Hepatocyte (in vitro differentiated cells): ENCODE measurements around the gene ZNRF3. TPM values are rescaled to one million over a fixed set of nuclear protein-coding genes. Genes with fewer than 3 reads are reported as not detected.

ENCODE experiments used
- DNase-seq: peaks from one replicate; pipeline ENCODE4 v3.0.0-alpha.2; 2016; ENCODE audit warnings: low spot score
- H2AFZ ChIP-seq: fragments of 200-600 bp; sonication (generic); 2 replicates; pipeline ENCODE4 v1.6.0; 2016; ENCODE audit warnings: antibody characterized with exemption, mild to moderate bottlenecking
- H3K27ac ChIP-seq: fragments of 200-600 bp; sonication (generic); 2 replicates; pipeline ENCODE4 v1.5.1; 2016; ENCODE audit warnings: mild to moderate bottlenecking
- H3K27me3 ChIP-seq: fragments of 200-600 bp; sonication (generic); 2 replicates; pipeline ENCODE4 v1.6.1; 2016
- H3K36me3 ChIP-seq: fragments of 200-600 bp; sonication (generic); replicated peaks from 2 replicates; pipeline ENCODE4 v1.5.1; 2016; ENCODE audit warnings: low read depth; ENCODE audit not compliant: insufficient read depth
- H3K4me1 ChIP-seq: fragments of 200-600 bp; sonication (generic); 2 replicates; pipeline ENCODE4 v1.5.1; 2016; ENCODE audit warnings: mild to moderate bottlenecking, moderate library complexity; ENCODE audit not compliant: insufficient read depth
- H3K4me2 ChIP-seq: fragments of 200-600 bp; sonication (generic); 2 replicates; pipeline ENCODE4 v1.6.0; 2016
- H3K4me3 ChIP-seq: fragments of 200-600 bp; sonication (generic); 2 replicates; pipeline ENCODE4 v1.5.1; 2016; ENCODE audit warnings: mild to moderate bottlenecking
- H3K79me2 ChIP-seq: fragments of 200-600 bp; sonication (generic); 2 replicates; pipeline ENCODE4 v1.6.0; 2017; ENCODE audit warnings: mild to moderate bottlenecking
- H3K9me2 ChIP-seq: fragments of 200-600 bp; sonication (generic); replicated peaks from 2 replicates; pipeline ENCODE4 v1.6.0; 2017; ENCODE audit warnings: mild to moderate bottlenecking; ENCODE audit not compliant: insufficient read depth
- H3K9me3 ChIP-seq: fragments of 200-600 bp; sonication (generic); 2 replicates; pipeline ENCODE4 v1.5.1; 2016; ENCODE audit warnings: low read depth, mild to moderate bottlenecking
- H4K20me1 ChIP-seq: fragments of 200-600 bp; sonication (generic); 2 replicates; pipeline ENCODE4 v1.6.0; 2016; ENCODE audit warnings: mild to moderate bottlenecking; ENCODE audit not compliant: insufficient read depth, poor library complexity, severe bottlenecking
- EZH2 ChIP-seq: fragments of 200-600 bp; sonication (generic); IDR thresholded peaks from 2 replicates; pipeline ENCODE4 v1.6.1; 2016; ENCODE audit warnings: antibody characterized with exemption, mild to moderate bottlenecking, borderline replicate concordance
- EZH2phosphoT487 ChIP-seq: fragments of 200-600 bp; sonication (generic); IDR thresholded peaks from one replicate; pipeline ENCODE4 v1.6.1; 2018; ENCODE audit warnings: antibody characterized with exemption, mild to moderate bottlenecking, low read depth, moderate library complexity; ENCODE audit not compliant: unreplicated experiment, severe bottlenecking
- WGBS: methylation state at CpG from one replicate; pipeline ENCODE4 v1.1.6; 2016; ENCODE audit warnings: low lambda C conversion rate; ENCODE audit errors: missing lambda C conversion rate; 5-methylcytosine and 5-hydroxymethylcytosine counted together
- polyA plus RNA-seq: library from polyadenylated mRNA; unstranded; fragments of >200 nt; fragmentation: Nextera tagmentation; extraction: Ambion mirVana; gene quantifications from 2 replicates; pipeline ENCODE4 v1.2.1, GENCODE V29; 2016
- total RNA-seq: library from RNA; depleted of rRNA; stranded (reverse); fragments of >200 nt; gene quantifications from 2 replicates; pipeline ENCODE4 v1.2.3, GENCODE V29; 2014
- TF ChIP-seq, protein P1 (sequence below): fragments of 200-600 bp; sonication (generic); IDR thresholded peaks from 2 replicates; pipeline ENCODE4 v1.5.1; 2016; ENCODE audit warnings: antibody characterized with exemption, mild to moderate bottlenecking; ENCODE audit not compliant: poor library complexity

The ZNRF3 gene
- total and polyA plus RNA-seq, 2 experiments from 2014 or later = 8.9 to 14.7 TPM

DNA sequence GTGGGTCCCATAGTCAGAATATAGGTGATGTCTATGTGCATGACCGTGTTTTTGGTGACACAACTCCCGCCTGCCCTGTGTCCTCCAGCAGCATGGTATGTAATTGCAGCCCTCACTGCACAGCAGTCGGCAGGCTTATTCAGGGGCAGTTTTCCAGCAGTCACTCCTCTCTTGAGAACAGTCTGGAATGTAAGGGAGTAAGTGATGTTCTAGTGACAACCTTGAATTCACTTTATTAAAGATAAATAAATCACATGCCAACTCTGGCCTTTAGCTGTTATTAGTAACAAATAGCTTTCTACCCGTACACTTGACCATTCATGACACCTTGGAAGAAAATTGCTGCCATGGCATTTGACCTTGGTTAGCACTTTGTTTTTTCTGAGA is 27.9 kb downstream of the ZNRF3 start:
- H3K9me3 ChIP-seq = no peaks in the 10 kb centered on the region
- 61% methylated on average over 4 of the region's 4 CpGs for WGBS
- peaks cover 89% of the 10 kb centered on the region for H3K79me2 ChIP-seq
- TF ChIP-seq, protein P1, sequence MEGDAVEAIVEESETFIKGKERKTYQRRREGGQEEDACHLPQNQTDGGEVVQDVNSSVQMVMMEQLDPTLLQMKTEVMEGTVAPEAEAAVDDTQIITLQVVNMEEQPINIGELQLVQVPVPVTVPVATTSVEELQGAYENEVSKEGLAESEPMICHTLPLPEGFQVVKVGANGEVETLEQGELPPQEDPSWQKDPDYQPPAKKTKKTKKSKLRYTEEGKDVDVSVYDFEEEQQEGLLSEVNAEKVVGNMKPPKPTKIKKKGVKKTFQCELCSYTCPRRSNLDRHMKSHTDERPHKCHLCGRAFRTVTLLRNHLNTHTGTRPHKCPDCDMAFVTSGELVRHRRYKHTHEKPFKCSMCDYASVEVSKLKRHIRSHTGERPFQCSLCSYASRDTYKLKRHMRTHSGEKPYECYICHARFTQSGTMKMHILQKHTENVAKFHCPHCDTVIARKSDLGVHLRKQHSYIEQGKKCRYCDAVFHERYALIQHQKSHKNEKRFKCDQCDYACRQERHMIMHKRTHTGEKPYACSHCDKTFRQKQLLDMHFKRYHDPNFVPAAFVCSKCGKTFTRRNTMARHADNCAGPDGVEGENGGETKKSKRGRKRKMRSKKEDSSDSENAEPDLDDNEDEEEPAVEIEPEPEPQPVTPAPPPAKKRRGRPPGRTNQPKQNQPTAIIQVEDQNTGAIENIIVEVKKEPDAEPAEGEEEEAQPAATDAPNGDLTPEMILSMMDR = no peak
- no peak for TF ChIP-seq EZH2
- no peak for TF ChIP-seq EZH2phosphoT487
- no peak for DNase-seq
- peak overlapping the region; percentile 39 for H3K27ac ChIP-seq
- no peaks in the 10 kb centered on the region for H3K36me3 ChIP-seq
- no peak overlapping the region for H3K4me3 ChIP-seq
- no peaks in the 10 kb centered on the region for H3K9me2 ChIP-seq
- H3K4me1 ChIP-seq = peaks cover 25% of the 10 kb centered on the region
- peak overlapping the region; percentile 29 for H3K4me2 ChIP-seq
- no peak overlapping the region for H2AFZ ChIP-seq
- H4K20me1 ChIP-seq = peaks cover 3% of the 10 kb centered on the region
- no peaks in the 10 kb centered on the region for H3K27me3 ChIP-seq

DNA sequence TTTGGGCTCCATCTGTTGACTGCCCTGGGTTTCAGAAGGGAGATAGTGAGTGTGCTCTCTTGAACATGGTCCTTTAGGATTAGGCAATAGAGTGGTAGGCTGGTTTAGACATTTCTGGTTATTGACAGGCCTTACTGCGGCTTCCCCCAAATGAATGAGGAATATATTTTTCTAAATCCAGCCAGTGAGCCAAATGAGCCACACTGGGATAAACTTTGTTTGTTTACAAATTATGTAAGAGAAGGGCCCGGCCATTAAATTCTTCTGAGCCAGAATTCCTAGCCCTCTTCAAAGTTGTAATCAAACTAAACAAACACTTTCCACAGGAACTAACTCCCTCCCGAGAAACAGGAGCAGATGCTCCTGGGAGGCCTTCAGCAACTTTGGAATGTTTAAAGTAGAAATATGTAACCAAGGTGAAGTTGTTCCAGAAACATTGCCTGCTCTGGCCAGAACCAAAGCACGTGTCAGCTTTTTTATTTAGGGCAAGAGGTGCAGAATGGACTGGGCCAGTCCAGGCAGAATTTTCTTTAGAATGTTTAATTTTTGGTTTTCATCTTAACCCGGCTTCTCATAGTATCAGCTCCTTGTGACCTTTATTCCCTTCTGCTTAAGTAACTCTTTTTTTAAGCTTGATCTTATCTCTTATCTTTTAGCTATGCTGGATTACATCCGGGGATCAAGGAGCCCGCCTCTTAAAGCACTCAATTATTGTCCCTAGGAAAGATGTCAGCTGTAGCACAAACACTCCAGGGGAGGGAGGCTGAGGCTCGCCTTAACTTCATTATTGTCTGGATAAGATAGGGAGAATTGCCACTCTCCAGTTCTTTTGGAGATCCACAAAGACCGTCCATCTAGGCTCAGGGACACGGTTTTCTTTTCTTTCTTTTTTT is 28.7 kb downstream of the ZNRF3 start:
- DNase-seq = peak; percentile 58
- WGBS = 14% methylated on average over 10 of the region's 10 CpGs
- no peak overlapping the region for H2AFZ ChIP-seq
- peaks cover 89% of the 10 kb centered on the region for H3K79me2 ChIP-seq
- peak overlapping the region; percentile 29 for H3K4me2 ChIP-seq
- H3K36me3 ChIP-seq = no peaks in the 10 kb centered on the region
- no peaks in the 10 kb centered on the region for H3K9me3 ChIP-seq
- no peaks in the 10 kb centered on the region for H3K9me2 ChIP-seq
- peak overlapping the region; percentile 39 for H3K27ac ChIP-seq
- TF ChIP-seq EZH2 = no peak
- TF ChIP-seq, protein P1 = peak; percentile 8
- peaks cover 3% of the 10 kb centered on the region for H4K20me1 ChIP-seq
- H3K4me3 ChIP-seq = no peak overlapping the region
- peaks cover 31% of the 10 kb centered on the region for H3K4me1 ChIP-seq
- H3K27me3 ChIP-seq = no peaks in the 10 kb centered on the region

DNA sequence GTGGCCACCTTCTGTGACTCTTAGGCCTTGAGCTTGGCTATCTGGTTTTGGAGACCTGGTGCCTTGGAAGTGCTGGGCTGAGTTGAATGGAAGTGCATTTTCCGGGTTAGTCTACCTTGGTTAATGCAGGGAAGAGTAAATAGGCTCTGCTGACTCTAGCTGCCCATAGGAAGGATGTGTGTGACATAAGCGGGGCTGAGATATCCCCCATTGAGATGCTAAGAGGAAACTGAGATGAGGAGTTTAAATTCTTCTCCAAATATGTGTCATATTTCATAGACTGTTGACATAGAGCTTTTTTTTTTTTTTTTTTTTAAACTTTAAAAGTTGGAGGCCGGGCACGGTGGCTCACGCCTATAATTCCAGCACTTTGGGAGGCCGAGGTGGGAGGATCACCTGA is 30.8 kb downstream of the ZNRF3 start:
- 94% methylated on average over 6 of the region's 6 CpGs for WGBS
- no peaks in the 10 kb centered on the region for H3K36me3 ChIP-seq
- no peaks in the 10 kb centered on the region for H3K9me2 ChIP-seq
- no peak overlapping the region for H2AFZ ChIP-seq
- H3K27me3 ChIP-seq = no peaks in the 10 kb centered on the region
- no peaks in the 10 kb centered on the region for H3K9me3 ChIP-seq
- H3K4me3 ChIP-seq = no peak overlapping the region
- H3K79me2 ChIP-seq = peaks cover 84% of the 10 kb centered on the region
- H4K20me1 ChIP-seq = peaks cover 5% of the 10 kb centered on the region
- peaks cover 53% of the 10 kb centered on the region for H3K4me1 ChIP-seq
- TF ChIP-seq, protein P1 = no peak
- no peak for TF ChIP-seq EZH2
- TF ChIP-seq EZH2phosphoT487 = no peak
- no peak for DNase-seq
- no peak overlapping the region for H3K4me2 ChIP-seq
- no peak overlapping the region for H3K27ac ChIP-seq
